DLD1 (cell line): ENCODE data around the gene CCDC54.
"Not testable (repeated sequence)": the region's sequence is repeated elsewhere in the genome, so short reads cannot be mapped to it uniquely, and the experiment has no call there.

Experiments
- in situ Hi-C: cut with HindIII; loops from 2 replicates; pipeline ENCODE4 v1.10.0; 2017; ENCODE audit warnings: low sequenced_read_pairs

CCDC54 gene

GRCh38 chr3:107377151-107377550 is at the start of gene CCDC54:
Gene CCDC54 (plus strand): TSS chr3:107377439. CDS start chr3:107377588, 149 bp downstream.
- in situ Hi-C loops, result no loop called here

GRCh38 chr3:107328069-107328468 is 49.2 kb upstream of the CCDC54 start:
- in situ Hi-C loops, result no loop called here

GRCh38 chr3:107329088-107329487 is 48.2 kb upstream of the CCDC54 start:
- in situ Hi-C loops, result no loop called here

GRCh38 chr3:107339690-107340089 is 37.5 kb upstream of the CCDC54 start:
- in situ Hi-C loops, result not testable (repeated sequence)

GRCh38 chr3:107344722-107345121 is 32.5 kb upstream of the CCDC54 start:
- in situ Hi-C loops, result no loop called here

GRCh38 chr3:107345822-107346405 is 31.3 kb upstream of the CCDC54 start:
- in situ Hi-C loops, result no loop called here

- in situ Hi-C loops, result no loop called here
These were observed 30.7 kb upstream of the CCDC54 start for GRCh38 chr3:107346564-107346963.

- in situ Hi-C loops, result no loop called here
These were observed 29.5 kb upstream of the CCDC54 start for GRCh38 chr3:107347751-107348150.

- in situ Hi-C loops, result no loop called here
These were observed 20.5 kb upstream of the CCDC54 start for GRCh38 chr3:107356706-107357105.

GRCh38 chr3:107361633-107362032 is 15.6 kb upstream of the CCDC54 start:
- in situ Hi-C loops, result no loop called here

- in situ Hi-C loops, result no loop called here
These were observed 12.2 kb upstream of the CCDC54 start for GRCh38 chr3:107365051-107365450.

- in situ Hi-C loops, result no loop called here
These were observed 10.5 kb upstream of the CCDC54 start for GRCh38 chr3:107366766-107367165.

GRCh38 chr3:107367353-107367752 is 9.9 kb upstream of the CCDC54 start:
- in situ Hi-C loops, result no loop called here

GRCh38 chr3:107368654-107369398 is 8.4 kb upstream of the CCDC54 start:
- in situ Hi-C loops, result no loop called here

GRCh38 chr3:107369791-107370190 is 7.4 kb upstream of the CCDC54 start:
- in situ Hi-C loops, result no loop called here

GRCh38 chr3:107370907-107371306 is 6.3 kb upstream of the CCDC54 start:
- in situ Hi-C loops, result no loop called here

- in situ Hi-C loops, result no loop called here
These were observed 4.7 kb upstream of the CCDC54 start for GRCh38 chr3:107372506-107372905.

- in situ Hi-C loops, result no loop called here
These were observed 3.3 kb upstream of the CCDC54 start for GRCh38 chr3:107373896-107374295.

GRCh38 chr3:107375682-107376081 is 1.6 kb upstream of the CCDC54 start:
- in situ Hi-C loops, result no loop called here

- in situ Hi-C loops, result no loop called here
These were observed 5.4 kb downstream of the CCDC54 start for GRCh38 chr3:107382631-107383030.

GRCh38 chr3:107384428-107384827 is 7.2 kb downstream of the CCDC54 start:
- in situ Hi-C loops, result no loop called here

- in situ Hi-C loops, result no loop called here
These were observed 7.7 kb downstream of the CCDC54 start for GRCh38 chr3:107384907-107385306.

GRCh38 chr3:107387555-107387954 is 10.3 kb downstream of the CCDC54 start:
- in situ Hi-C loops, result no loop called here
